Activated CD4-positive, CD25-positive, alpha-beta regulatory T cell treated with anti-CD3 and anti-CD28 coated beads, Interleukin-2, amount 50 U/mL, for 72 hours (primary cell): Measurements from ENCODE around the gene ZBTB16.

Source experiments
- DNase-seq: peaks from one replicate; pipeline ENCODE4 v3.0.0; 2021

The ZBTB16 gene

GRCh38 chr11:114216796-114217180 is 157.3 kb downstream of the ZBTB16 start:
- DNase-seq, result no peak

- DNase-seq, result no peak
Observed at GRCh38 chr11:114218508-114218907, 159.0 kb downstream of the ZBTB16 start.

- no peak for DNase-seq
Observed at GRCh38 chr11:114219559-114220349, 160.2 kb downstream of the ZBTB16 start.

GRCh38 chr11:114221037-114221436 is 161.5 kb downstream of the ZBTB16 start:
- DNase-seq, result no peak

GRCh38 chr11:114225661-114226060 is 166.2 kb downstream of the ZBTB16 start:
- no peak for DNase-seq

- no peak for DNase-seq
Observed at GRCh38 chr11:114226356-114226755, 166.8 kb downstream of the ZBTB16 start.

GRCh38 chr11:114228435-114229411 is 169.2 kb downstream of the ZBTB16 start:
- no peak for DNase-seq

GRCh38 chr11:114230031-114230704 is 170.7 kb downstream of the ZBTB16 start:
- no peak for DNase-seq

GRCh38 chr11:114232400-114233059 is 173.0 kb downstream of the ZBTB16 start:
- no peak for DNase-seq

GRCh38 chr11:114233755-114234154 is 174.2 kb downstream of the ZBTB16 start:
- no peak for DNase-seq

- no peak for DNase-seq
Observed at GRCh38 chr11:114236829-114237228, 177.3 kb downstream of the ZBTB16 start.

- no peak for DNase-seq
Observed at GRCh38 chr11:114237321-114238280, 178.1 kb downstream of the ZBTB16 start.

- DNase-seq, result no peak
Observed at GRCh38 chr11:114239753-114240161, 180.2 kb downstream of the ZBTB16 start.

- DNase-seq, result no peak
Observed at GRCh38 chr11:114242032-114242431, 182.5 kb downstream of the ZBTB16 start.

- DNase-seq, result no peak
Observed at GRCh38 chr11:114243461-114244372, 184.2 kb downstream of the ZBTB16 start.

GRCh38 chr11:114244726-114245394 is 185.3 kb downstream of the ZBTB16 start:
- no peak for DNase-seq

- DNase-seq, result no peak
Observed at GRCh38 chr11:114246321-114247069, 187.0 kb downstream of the ZBTB16 start.

GRCh38 chr11:114247070-114247789 is 187.7 kb downstream of the ZBTB16 start:
- no peak for DNase-seq
